Effector CD4-positive, alpha-beta T cell (primary cell): ENCODE data around the gene C1QTNF3.
A peak's percentile ranks its signal among the peaks of the same experiment; 100 is the strongest.
"Not testable (repeated sequence)": the region's sequence is repeated elsewhere in the genome, so short reads cannot be mapped to it uniquely, and the experiment has no call there.

Source experiments
- DNase-seq: peaks from one replicate; pipeline ENCODE4 v3.0.0-alpha.2; 2020

Gene C1QTNF3

DNA sequence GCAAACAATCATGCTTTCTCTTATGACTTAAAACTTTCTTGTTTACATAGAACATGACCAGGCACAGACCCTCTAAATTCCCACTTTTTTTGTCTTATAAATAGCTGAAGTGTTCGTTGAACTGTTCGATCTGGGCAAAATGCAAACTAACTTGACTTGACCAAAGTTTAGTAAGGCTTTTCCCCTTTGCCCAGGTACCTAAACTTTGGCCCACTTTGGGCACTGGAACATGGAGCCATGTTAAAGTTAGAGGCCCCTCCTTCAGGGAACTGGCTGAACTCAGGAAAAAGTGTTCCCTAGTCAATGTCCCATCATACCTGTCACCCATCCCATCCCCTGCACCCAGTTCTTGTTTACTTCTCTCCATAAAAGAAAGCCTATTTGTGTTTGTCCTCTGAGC is 25.8 kb downstream of the C1QTNF3 start:
- no peak for DNase-seq

DNA sequence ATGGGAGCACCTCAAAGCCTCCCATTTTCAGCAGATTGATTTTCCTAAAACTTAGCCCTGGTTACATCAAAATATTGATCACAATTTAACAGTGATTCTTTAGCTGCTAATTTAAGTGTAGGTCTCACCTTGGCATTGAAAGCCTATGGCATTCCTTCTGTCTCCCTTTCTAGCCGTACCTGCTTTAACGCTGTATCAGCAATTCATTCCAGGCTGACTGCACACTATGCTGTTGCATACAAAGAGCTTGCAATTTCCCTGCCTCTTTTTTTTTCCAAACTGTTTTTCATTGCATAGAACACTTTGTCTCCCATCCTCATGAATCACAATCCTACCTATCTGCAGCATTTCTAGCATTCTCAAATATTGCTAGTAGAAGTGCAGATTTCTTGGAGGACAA is 26.3 kb downstream of the C1QTNF3 start:
- DNase-seq, result no peak

DNA sequence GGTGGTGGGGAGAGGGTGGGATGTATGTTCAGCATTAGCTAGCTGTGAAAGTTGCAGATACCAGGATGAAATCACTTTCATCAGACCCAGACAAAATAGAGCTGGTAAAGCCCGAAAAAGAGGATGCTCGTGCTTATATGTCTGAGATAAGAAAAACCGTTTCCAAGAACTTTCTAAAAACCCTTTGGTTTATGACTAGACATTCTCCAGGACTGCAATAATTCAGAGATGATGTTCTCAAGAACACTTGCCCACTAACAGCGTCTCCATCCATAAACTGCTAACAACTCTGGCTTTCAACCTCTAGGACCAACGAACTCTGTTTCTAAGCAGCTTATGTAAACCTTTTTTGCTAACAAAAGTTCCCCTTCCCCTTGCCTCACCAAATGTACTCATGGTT is 26.8 kb downstream of the C1QTNF3 start:
- no peak for DNase-seq

DNA sequence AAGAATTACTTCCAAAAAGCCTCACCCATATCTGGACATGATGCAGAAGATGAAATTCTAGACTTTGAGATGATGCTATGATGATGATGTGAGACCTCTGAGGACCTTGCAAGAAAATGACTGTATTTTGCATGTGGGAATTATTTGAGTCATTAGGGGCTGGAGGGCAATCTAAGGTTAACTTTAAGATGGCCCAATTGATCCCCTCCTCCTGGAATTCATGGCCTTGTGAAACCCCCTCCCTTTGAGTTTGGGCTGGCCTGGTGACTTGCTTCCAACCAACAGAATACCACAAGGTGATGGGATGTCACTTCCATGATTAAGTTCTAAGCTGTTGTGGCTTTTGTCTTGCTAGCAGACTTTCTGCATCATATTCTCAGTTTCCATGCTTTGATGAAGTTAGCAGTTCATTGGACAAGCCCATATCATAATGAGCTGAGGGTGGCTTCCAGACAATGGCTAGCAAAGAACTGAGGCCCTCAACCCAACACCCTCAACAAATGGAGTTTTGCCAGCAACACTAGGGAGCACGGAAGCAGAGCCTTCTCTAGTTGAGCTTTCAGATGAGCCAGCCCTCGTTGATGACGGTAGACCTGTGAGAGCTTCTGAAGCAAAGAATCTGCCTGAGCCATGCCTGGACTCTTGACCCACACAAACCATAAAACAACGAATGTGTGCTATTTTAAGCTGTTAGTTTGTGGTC is 27.7 kb downstream of the C1QTNF3 start:
- DNase-seq, result no peak

DNA sequence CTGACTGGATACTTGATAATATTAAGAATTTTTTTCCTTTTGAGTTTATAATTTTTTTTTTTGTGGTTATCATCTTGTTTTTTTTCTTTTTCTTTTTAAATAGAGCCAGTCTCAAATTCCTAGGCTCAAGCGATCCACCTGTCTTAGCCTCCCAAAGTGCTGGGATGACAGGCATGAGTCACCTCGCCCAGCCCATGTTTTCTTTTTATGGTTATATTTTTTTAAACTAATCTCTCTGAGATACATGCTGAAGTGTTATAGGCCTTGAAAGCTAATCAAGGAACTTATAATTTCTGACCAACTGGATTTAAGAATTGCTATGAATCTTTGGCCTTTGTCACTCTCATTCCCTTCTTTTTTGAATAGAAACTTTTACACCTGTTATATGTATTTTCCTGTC is 28.4 kb downstream of the C1QTNF3 start:
- no peak for DNase-seq

GRCh38 chr5:34013547-34013946 is 29.5 kb downstream of the C1QTNF3 start:
- no peak for DNase-seq

DNA sequence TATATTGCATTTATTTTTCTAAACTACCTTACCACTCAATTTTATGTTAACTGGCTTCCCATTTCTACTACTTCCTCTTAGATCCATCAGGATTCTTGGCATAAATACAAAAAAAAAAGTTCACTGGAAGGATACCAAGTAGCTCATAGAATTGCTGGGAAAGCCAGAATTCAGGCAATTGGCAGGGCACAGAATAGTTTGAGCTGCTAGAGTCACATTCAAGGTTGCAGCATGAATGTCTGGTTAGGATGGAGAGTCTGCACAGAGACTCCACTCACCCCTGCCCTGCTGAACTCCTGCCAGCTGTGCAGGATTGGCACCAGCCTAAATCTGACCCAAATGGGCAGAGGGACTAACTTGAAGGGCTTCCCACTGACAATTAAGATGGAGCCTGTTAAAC is 30.2 kb downstream of the C1QTNF3 start:
- DNase-seq, result no peak

DNA sequence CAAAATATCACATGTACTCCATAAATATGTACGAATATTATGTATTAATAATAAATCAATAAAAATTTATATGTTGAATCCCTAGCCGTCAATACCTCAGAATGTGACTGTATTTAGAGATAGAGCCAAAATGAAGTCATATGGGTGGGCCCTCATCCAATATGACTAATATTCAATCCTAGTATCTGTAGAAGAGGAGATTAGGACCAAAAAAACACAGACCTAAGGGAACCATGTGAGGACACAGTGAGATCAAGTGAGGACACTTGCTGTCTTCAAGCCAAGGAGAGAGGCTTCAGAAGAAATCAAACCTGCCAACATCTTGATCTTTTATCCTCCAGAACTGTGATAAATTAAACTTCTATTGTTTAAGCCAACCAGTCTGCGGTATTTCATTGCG is 31.5 kb downstream of the C1QTNF3 start:
- DNase-seq, result no peak

DNA sequence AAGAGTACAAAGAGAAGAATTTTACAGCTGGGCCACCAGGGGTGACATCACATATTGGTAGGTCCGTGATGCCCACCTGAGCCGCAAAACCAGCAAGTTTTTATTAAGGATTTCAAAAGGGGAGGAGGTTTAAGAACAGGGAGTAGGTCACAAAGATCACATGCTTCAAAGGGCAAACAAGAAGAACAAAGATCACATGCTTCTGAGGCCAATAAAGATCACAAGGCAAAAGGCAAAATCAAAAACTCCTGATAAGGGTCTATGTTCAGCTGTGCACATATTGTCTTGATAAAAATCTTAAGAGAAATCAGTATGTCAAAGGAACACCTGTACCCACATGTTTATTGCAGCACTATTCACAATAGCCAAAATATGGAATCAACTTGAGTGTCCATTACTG is 32.9 kb downstream of the C1QTNF3 start:
- DNase-seq, result not testable (repeated sequence)

DNA sequence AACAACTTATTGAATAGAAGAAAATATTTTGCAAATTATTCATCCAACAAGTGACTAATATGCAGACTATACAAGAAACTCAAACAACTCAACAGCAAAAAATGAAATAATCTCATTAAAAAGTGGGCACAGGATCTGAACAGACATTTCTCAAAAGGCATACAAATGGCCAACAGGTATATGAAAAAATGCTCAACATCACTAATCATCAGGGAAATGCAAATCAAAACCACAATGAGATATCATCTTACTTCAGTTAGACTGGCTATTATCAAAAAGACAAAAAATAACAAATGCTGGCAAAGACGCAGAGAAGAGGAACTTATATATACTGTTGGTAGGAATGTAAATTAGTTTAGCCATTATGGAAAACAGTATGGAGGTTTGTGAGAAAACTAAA is 33.4 kb downstream of the C1QTNF3 start:
- DNase-seq, result no peak

GRCh38 chr5:34008802-34009201 is 34.2 kb downstream of the C1QTNF3 start:
- DNase-seq, result no peak

DNA sequence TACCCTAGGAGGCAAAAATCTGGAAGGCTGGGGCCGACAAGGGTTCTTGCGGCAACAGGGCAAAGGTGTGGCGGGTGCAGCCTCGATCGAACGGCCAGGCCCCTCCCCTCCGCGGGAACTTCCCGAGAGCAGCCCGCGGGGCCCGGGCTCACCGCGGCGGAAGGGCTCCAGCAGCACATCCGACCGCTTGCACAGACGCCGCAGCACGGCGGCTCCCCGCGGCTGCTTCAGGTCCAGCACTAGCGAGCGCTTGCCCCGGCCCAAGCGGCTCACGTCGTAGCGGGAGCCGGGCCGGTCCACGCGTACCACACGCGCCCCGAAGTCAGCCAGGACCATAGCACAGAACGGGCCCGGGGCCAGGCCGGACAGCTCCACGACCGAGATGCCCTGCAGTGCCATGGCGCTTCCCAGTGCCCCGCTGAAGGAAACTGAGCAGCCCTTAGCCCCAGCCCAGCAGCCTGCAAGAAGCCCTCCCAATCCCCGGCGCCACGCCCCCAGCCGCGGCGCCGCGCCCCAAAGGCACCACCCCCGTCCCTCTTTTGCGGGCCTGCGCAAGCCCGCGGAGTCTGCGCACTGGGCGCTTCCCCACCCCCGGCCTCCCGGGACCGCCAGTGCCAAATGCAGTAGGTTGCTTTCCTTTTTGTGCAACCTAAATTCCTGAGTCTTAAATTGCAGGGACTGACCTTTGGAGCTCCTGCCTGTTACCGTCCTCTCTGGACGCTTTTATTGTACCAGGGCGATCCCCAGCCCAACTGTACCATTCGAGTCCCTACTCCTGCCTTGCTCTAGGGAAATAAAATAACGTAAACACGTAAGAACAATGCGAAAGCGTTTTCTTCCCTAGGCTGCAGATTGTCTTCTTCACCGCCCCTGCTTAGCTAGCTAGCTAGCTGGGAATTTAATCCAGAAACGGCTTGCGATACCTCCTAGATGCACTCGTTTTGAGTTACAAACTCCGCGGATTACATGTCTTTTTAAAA is 35.1 kb downstream of the C1QTNF3 start, which contains the start of gene AMACR:
Gene AMACR, minus strand, starts transcription at position 430 of the 980 bp plus-strand sequence. Its CDS starts 31 bp downstream, at position 399.
- DNase-seq, result peak; percentile 87

GRCh38 chr5:34007201-34007620 is 35.8 kb downstream of the C1QTNF3 start:
- no peak for DNase-seq

DNA sequence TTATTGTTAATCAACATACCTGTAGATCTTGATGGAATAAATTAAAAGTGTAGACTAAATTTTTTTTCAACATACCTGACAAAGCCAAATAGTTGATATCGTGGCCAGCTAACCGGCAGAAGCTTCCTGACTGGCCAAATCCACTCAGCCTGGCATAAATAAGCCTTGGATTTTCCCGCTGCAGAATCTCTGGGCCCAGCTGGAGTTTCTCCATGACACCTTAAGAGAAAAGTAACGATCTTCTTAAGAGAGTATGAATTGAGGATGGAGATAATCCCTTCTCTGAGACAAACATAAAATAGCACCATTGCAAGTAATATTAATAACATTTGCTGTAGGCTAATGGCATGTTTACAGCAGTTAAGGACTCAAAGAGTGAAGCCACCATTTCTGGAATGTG is 37.3 kb downstream of the C1QTNF3 start:
- no peak for DNase-seq

GRCh38 chr5:34005211-34005610 is 37.8 kb downstream of the C1QTNF3 start:
- DNase-seq, result no peak

DNA sequence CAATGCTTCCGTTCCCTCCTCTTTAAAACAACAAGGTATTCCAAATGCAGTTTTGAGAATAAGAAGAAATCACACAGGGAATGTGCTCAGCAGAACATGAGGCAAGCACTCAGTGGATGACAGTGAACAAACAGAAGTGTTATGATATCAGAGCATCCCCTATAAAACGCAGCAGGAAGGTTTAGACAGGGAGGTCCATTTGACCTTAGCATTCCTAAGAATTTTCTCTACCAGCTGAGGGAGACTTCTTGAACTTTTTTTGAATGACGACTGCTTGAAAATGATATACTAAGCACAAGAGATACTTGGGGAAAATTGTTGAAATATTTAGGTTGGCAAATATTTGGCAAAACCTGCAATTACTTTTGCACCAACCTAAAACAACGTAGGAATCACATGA is 39.1 kb downstream of the C1QTNF3 start:
- no peak for DNase-seq

DNA sequence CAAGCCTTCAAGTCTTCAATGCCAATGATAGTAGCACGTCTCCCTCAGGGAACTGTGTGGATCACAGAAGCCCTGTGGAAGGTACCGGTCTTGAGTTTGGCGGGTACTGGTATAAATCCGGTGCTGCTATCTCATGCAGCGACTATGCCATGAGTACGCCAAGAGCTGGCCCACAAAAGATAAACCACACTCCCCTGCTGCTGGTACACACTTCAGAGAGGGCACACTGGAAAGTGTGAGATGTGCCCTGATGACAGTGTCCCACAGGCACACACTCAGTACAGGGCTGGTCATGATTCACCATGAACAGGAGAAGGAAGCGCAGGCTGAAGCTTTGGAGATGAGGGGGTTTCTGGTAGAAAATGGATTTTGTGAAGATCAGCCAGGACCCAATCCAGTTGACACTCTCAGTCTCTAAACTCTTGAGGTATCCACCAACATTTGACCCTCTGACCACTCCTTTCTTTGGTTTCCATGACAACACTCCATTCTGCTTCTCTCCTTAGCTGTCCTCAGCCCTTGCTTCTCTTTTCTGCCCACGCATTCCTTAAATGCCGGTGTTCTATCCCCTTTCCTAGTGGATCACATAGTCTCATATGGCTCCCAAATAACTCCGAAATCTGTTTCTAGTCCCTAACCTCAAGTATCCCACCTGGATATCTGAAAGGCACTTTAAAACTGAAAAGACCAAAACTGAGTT is 40.2 kb downstream of the C1QTNF3 start:
- DNase-seq, result no peak

DNA sequence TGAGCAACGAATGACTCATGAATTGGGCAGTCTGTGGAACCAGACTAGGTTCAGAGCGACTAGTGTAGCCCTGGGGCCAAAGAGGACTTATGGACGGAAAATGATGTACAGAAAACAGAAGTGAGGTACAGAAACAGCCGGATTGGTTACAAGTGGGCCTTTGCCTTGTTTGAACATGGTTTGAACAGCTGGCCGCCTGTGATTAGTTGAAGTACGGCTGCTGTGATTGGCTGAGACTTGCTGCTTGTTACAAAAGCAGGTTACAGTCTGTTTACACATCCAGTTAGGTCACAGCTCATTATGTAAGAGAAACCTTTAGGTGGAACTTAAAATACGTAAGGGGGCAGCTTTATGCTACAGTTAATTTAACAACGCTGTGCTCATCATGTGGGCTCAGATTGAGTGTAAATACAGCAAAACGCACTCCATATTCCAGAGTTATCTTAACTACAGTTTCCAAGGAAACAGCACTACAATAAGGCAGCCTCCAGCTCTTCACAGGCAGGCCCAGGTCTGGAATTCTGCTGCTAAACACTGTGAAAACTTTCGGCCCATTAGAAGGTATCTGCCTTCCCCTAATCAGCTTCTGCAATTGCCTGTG is 41.7 kb downstream of the C1QTNF3 start:
- DNase-seq, result no peak

GRCh38 chr5:33999978-34000377 is 43.0 kb downstream of the C1QTNF3 start:
- no peak for DNase-seq

DNA sequence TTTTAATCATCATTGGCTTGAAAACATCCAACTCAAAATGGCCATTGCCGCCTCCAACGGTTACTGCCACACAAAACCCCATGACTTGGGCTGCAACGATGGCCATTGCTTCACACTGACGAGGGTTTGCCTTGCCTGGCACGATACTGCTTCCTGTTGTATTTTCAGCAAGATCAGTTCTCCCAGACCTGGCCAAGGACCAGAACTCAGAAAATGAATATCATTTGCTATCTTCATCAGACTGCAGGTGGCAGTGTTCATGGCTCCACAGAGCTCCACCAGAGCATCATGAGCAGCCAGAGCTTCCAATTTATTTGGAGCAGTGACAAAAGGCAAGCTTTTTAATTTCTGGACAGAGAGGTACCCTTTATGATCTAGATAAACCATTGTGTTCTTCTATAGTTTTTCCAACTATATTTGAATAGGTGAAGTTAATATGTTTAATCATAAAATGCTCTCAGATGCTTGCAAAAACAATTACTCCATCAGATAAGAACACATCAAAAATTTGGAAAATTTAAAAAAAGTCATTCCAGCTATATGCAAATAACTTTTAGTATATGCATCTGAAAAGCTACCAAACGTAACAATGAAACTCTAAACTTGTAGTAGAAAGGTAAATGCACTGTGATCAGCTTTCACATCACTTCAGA is 45.6 kb downstream of the C1QTNF3 start:
- peak; percentile 11 for DNase-seq

GRCh38 chr5:33995865-33996264 is 47.1 kb downstream of the C1QTNF3 start:
- DNase-seq, result no peak

- no peak for DNase-seq
Measured at GRCh38 chr5:33994845-33995244, 48.2 kb downstream of the C1QTNF3 start.
